ENCODE results near the gene ZNF660. TPM values are rescaled to one million over a fixed set of nuclear protein-coding genes. Genes with fewer than 3 reads are reported as not detected.
A peak's percentile ranks its signal among the peaks of the same experiment; 100 is the strongest.

Gene ZNF660
- total and polyA plus RNA-seq, 9 of the 15 experiments (the other 6 are each of a cell fraction or from before 2014, with no cell fraction given), result 0.06 to 0.65 (median 0.17) TPM

GRCh38 chr3:44648564-44649229 is 63.9 kb downstream of the ZNF660 start, which contains the start of gene ZNF35 (continued):
- TF ChIP-seq ZBTB5 (IDR thresholded peaks at IDR 0.05), result no peak
- peak; percentile 87 for TF ChIP-seq POLR2AphosphoS2 (IDR thresholded peaks at IDR 0.05; ENCODE audit: low read length)
- no peak for TF ChIP-seq FOXA1 (IDR thresholded peaks at IDR 0.05; ENCODE audit: borderline replicate concordance)
- no peak for TF ChIP-seq ZNF586 (CRISPR knock-in tag; conservative IDR thresholded peaks at IDR 0.05)
- TF ChIP-seq NCOA4 (IDR thresholded peaks at IDR 0.05; ENCODE audit: partially characterized antibody), result no peak
- TF ChIP-seq COPS2 (conservative IDR thresholded peaks at IDR 0.05), result no peak
- TF ChIP-seq HOXB6 (CRISPR knock-in tag; IDR thresholded peaks at IDR 0.05; ENCODE audit: borderline replicate concordance), result no peak
- peak; percentile 81 for TF ChIP-seq HCFC1 (IDR thresholded peaks at IDR 0.05; ENCODE audit: low read depth, low read length)
- TF ChIP-seq ZBTB2 (IDR thresholded peaks at IDR 0.05), result no peak
- TF ChIP-seq FOXJ2 (tag; IDR thresholded peaks at IDR 0.05), result no peak
- no peak for TF ChIP-seq ZNF707 (CRISPR knock-in tag; conservative IDR thresholded peaks at IDR 0.05)
- no peak for TF ChIP-seq ATF1 (CRISPR knock-in tag; IDR thresholded peaks at IDR 0.05)
- peak; percentile 42 for TF ChIP-seq ATF1 (tag; IDR thresholded peaks at IDR 0.05)
- no peak for TF ChIP-seq FOSL1 (tag; conservative IDR thresholded peaks at IDR 0.05)
- no peak for TF ChIP-seq THRAP3 (IDR thresholded peaks at IDR 0.05; ENCODE audit: borderline replicate concordance)
- TF ChIP-seq RHOXF2B (CRISPR knock-in tag; conservative IDR thresholded peaks at IDR 0.05), result no peak
- peak; percentile 63; the same call in 1 of the 2 replicates for TF ChIP-seq FOXK1 (CRISPR knock-in tag; IDR thresholded peaks at IDR 0.05; ENCODE audit: borderline replicate concordance)
- TF ChIP-seq ARID1B (IDR thresholded peaks at IDR 0.05), result no peak
- peak; percentile 25 for TF ChIP-seq CCNT2 (IDR thresholded peaks at IDR 0.05; ENCODE audit: borderline replicate concordance, extremely low read depth, insufficient read length, low read depth, low read length)
- TF ChIP-seq KLF13 (tag; IDR thresholded peaks at IDR 0.05; ENCODE audit: borderline replicate concordance, low read depth), result no peak
- TF ChIP-seq THAP12 (CRISPR knock-in tag; IDR thresholded peaks at IDR 0.05), result peak; percentile 99
- peak; percentile 55; the same call in 1 of the 2 replicates for TF ChIP-seq ELF4 (CRISPR knock-in tag; IDR thresholded peaks at IDR 0.05)
- no peak for TF ChIP-seq ZNF282 (CRISPR knock-in tag; IDR thresholded peaks at IDR 0.05)
- TF ChIP-seq PPARD (CRISPR knock-in tag; IDR thresholded peaks at IDR 0.05), result no peak
- TF ChIP-seq PHF21A (IDR thresholded peaks at IDR 0.05; ENCODE audit: borderline replicate concordance, low read depth), result no peak
- TF ChIP-seq CAMTA2 (CRISPR knock-in tag; conservative IDR thresholded peaks at IDR 0.05), result no peak
